Mesothelial cell of epicardium (in vitro differentiated cells): ENCODE data around the gene AFF1. TPM values are rescaled to one million over a fixed set of nuclear protein-coding genes. Genes with fewer than 3 reads are reported as not detected.

Experiments used
- DNase-seq, 2 experiments: peaks; one replicate each; pipeline ENCODE4 v3.0.0; 2021; ENCODE audit warnings: low spot score in 2 of 2; ENCODE audit not compliant: unreplicated experiment in 2 of 2
- H3K27ac Mint-ChIP-seq: 2 replicates; pipeline ENCODE4 v1.8.0; 2021; ENCODE audit warnings: mixed read lengths
- H3K27me3 Mint-ChIP-seq: 2 replicates; pipeline ENCODE4 v1.8.0; 2021; ENCODE audit warnings: low read depth, mixed read lengths
- H3K36me3 Mint-ChIP-seq: 2 replicates; pipeline ENCODE4 v1.8.0; 2021; ENCODE audit warnings: mixed read lengths
- H3K4me1 Mint-ChIP-seq: 2 replicates; pipeline ENCODE4 v1.8.0; 2021; ENCODE audit warnings: mixed read lengths
- H3K4me3 Mint-ChIP-seq: 2 replicates; pipeline ENCODE4 v1.8.0; 2021; ENCODE audit warnings: mild to moderate bottlenecking, moderate library complexity, mixed read lengths
- H3K9me3 Mint-ChIP-seq: 2 replicates; pipeline ENCODE4 v1.8.0; 2021; ENCODE audit warnings: mixed read lengths
- total RNA-seq: library from RNA; stranded (reverse); gene quantifications from 3 replicates; pipeline ENCODE4 v1.2.1, GENCODE V29; 2021
- TF ChIP-seq, protein P1 (sequence below): fragments of 200-600 bp; sonication (generic); IDR thresholded peaks from one replicate; pipeline ENCODE4 v1.5.0; 2021; ENCODE audit warnings: antibody characterized with exemption; ENCODE audit not compliant: unreplicated experiment

Gene AFF1
- total RNA-seq, 1 donor from 2014 or later: 18.2 TPM

DNA sequence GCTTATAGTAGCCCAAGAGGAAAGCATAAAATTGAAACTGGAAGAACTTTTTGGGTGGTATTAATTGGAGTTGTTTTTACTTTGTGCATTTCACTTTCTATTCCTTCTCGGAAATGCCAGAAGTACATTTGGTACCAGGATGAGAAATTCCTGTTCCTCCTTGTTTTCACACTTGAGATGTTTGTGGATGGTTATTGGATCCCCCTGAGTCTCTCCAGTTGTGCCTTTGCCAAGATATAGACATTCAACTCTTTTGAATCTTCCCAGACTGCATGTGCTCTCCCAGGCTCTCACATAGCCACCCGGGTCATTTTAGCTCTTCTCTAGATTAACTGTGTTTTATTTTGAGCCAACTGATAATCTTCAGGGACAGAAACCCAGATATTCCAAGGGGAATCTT is 120.5 kb downstream of the AFF1 start:
- no peak for DNase-seq
- Mint-ChIP-seq H3K36me3 (peaks cover 5% of the 10 kb centered on the region), H3K4me3 (no peak overlapping the region), H3K9me3 (no peaks in the 10 kb centered on the region), H3K4me1 (peaks cover 36% of the 10 kb centered on the region), H3K27me3 (no peaks in the 10 kb centered on the region), H3K27ac (no peak overlapping the region)
- TF ChIP-seq, protein P1, sequence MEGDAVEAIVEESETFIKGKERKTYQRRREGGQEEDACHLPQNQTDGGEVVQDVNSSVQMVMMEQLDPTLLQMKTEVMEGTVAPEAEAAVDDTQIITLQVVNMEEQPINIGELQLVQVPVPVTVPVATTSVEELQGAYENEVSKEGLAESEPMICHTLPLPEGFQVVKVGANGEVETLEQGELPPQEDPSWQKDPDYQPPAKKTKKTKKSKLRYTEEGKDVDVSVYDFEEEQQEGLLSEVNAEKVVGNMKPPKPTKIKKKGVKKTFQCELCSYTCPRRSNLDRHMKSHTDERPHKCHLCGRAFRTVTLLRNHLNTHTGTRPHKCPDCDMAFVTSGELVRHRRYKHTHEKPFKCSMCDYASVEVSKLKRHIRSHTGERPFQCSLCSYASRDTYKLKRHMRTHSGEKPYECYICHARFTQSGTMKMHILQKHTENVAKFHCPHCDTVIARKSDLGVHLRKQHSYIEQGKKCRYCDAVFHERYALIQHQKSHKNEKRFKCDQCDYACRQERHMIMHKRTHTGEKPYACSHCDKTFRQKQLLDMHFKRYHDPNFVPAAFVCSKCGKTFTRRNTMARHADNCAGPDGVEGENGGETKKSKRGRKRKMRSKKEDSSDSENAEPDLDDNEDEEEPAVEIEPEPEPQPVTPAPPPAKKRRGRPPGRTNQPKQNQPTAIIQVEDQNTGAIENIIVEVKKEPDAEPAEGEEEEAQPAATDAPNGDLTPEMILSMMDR: no peak

DNA sequence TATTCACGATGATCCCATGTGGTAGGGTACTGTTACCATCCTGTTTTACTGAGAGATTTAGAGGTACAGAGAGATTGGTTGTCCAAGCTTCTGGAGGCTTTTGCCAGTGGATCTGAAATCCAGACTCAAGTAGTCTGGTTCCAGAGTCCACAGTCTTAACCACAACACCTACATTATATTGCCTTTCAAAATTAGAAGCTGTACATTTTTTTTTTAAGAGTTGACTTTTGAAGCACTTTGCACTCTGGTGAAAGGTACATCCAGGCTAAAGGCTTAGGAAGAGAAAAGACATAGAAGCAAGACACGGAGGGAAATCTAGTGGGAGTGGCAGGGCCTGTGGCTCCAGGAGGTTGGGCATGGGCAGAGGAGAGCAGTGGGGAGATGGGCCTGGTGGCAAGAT is 122.1 kb downstream of the AFF1 start:
- H3K4me1 Mint-ChIP-seq: peaks cover 41% of the 10 kb centered on the region
- no peak overlapping the region for H3K4me3 Mint-ChIP-seq
- no peak for DNase-seq
- H3K9me3 Mint-ChIP-seq: no peaks in the 10 kb centered on the region
- no peaks in the 10 kb centered on the region for H3K27me3 Mint-ChIP-seq
- H3K27ac Mint-ChIP-seq: no peak overlapping the region
- TF ChIP-seq, protein P1: no peak
- H3K36me3 Mint-ChIP-seq: peaks cover 5% of the 10 kb centered on the region

DNA sequence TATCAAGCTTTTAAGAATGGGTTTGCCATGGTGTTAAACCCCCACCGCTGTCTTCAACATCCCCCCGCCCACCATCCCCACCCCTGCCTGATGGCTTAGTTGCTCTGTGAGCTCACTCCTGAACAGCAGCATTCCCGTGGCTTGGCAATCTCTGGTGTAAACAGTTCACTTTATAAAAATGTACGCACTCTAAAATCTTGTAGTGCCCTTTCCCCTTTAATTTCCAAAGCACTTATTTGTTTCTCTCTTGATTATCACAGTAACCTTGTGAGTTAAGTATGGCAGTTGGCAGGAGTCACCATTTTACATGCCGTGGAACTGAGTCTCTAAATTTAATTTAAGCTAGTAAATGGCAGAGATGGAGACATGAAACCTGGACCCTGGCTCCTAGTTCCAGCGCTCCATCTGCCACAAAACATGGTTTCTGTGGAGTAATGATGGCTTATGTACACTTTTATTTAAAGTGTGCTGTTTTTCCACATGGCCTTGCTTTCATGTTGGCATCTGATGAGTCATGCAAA is 123.1 kb downstream of the AFF1 start:
- H3K27ac Mint-ChIP-seq: no peak overlapping the region
- TF ChIP-seq, protein P1: no peak
- DNase-seq: no peak
- H3K9me3 Mint-ChIP-seq: no peaks in the 10 kb centered on the region
- no peak overlapping the region for H3K4me3 Mint-ChIP-seq
- no peaks in the 10 kb centered on the region for H3K27me3 Mint-ChIP-seq
- peaks cover 2% of the 10 kb centered on the region for H3K36me3 Mint-ChIP-seq
- H3K4me1 Mint-ChIP-seq: peaks cover 41% of the 10 kb centered on the region

DNA sequence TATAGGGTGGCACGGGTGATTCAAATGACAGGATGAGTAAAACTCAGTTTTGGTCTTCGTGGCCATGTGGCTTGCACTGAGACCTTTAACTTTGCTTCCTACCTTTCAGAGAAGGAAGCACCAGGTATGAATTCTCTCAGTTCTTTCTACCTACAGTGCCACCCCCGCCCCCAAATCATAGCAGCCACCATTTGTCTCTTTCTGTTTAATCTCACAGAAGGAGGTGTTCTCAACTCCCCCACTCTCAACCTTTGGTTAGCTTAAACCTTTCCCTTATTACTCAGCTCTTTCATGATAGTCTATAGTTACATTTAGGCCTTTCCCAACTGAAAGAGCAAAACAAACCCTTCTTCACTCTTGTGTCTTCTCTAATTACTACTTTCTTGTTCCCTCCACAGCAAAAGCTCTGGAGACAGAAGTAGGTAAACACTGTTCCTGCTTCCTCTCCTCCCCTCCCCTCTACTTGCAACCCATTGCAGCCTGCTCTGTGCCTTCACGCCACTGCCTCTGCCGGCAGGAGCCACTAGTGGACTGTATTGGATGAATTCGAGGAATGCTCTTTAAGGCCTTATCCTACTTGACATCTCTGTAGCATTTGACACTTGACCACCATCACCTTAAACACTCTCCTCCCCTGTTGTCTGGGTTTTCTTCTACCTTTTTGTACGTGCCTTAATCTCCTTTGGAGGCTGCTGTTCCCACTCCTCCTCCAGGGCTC is 123.7 kb downstream of the AFF1 start:
- Mint-ChIP-seq H3K4me3 (no peak overlapping the region), H3K4me1 (peaks cover 41% of the 10 kb centered on the region), H3K27me3 (no peaks in the 10 kb centered on the region), H3K9me3 (no peaks in the 10 kb centered on the region), H3K27ac (no peak overlapping the region), H3K36me3 (peaks cover 2% of the 10 kb centered on the region)
- no peak for DNase-seq
- TF ChIP-seq, protein P1: no peak

DNA sequence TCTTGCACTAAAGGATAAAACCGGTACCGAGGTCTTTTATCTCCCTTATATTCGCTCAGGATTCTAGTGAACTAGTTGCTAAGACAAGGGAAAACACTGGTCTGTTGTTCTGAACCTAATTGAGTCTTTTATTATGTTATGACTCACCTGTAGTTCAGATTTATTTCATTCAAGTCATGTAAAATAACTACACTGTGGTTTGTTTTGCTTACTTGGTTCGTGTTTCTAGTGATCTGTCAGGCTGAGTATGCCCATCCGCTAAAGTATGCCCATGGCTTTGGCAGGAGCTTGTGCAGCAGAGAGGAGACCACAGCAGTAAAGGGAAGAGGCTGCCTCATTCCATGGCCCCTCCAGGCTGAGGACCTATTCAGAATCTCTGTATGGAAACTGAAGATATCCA is 126.1 kb downstream of the AFF1 start:
- no peak for DNase-seq
- H3K4me3 Mint-ChIP-seq: no peak overlapping the region
- no peaks in the 10 kb centered on the region for H3K9me3 Mint-ChIP-seq
- peaks cover 21% of the 10 kb centered on the region for H3K4me1 Mint-ChIP-seq
- no peaks in the 10 kb centered on the region for H3K27me3 Mint-ChIP-seq
- peak overlapping the region; percentile 48 for H3K27ac Mint-ChIP-seq
- TF ChIP-seq, protein P1: no peak
- H3K36me3 Mint-ChIP-seq: peaks cover 4% of the 10 kb centered on the region
